GM19193 (cell line): ENCODE data around the gene SASH1.

Source experiments
- POLR2A ChIP-seq: IDR thresholded peaks from 4 replicates; pipeline ENCODE4 v1.6.1; 2011; ENCODE audit not compliant: insufficient read depth, insufficient read length; ENCODE audit errors: extremely low read depth

The SASH1 gene

DNA sequence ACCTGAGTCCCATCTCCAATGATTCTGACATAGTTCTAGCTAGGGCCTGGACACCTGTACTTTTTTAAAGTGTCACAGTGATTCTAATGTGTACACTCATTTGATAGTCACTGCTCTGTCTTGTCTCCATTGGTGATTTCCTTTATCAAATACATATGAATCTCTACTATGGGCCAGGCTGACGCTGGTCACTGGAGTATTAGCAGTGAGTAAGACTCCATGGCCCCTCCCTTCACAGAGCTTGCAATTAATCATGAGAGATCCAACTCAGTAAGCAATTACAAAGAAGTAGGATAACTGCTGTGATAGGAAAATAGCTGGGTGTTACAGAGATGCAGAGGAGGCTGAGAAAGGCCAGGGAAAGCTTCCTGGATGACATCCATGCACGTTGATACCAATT, 19.3 kb upstream of the SASH1 start:
- TF ChIP-seq POLR2A: no peak

DNA sequence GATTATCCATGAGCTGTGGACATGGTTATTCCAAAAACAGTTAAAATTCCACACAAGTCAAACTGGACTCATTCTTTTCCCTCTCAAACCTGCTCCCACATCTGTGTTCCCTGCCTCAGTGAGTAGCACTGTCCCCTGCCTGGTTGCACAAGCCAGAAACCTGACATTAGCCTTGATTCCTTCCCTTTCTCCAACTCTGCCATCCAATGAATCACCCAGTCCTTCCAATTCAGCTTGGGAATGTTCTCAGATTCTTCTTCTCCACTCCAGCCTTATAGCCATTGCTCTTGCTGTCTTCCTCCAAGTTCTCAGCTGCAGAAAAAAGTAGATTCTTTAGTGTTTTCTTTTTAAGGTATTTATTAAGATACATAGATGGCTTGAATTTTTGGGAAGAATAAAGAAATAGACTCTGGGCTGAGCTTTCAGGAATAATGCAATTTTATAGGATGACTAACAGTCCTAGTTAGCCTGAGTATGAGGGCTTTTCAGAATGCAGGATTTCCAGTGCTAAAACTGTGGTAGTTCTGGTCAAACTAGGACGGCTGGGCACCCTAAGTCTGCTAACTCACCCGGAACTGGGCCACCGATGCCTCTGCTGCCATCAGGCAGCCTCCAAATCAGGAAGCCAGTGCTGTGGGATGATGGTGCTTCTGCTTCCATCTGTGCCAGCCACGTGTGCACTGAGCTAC, 18.2 kb upstream of the SASH1 start:
- TF ChIP-seq POLR2A: no peak

GRCh38 chr6:148325316-148326068, 17.1 kb upstream of the SASH1 start:
- no peak for TF ChIP-seq POLR2A

- no peak for TF ChIP-seq POLR2A
Measured at GRCh38 chr6:148328876-148329555, 13.6 kb upstream of the SASH1 start.

DNA sequence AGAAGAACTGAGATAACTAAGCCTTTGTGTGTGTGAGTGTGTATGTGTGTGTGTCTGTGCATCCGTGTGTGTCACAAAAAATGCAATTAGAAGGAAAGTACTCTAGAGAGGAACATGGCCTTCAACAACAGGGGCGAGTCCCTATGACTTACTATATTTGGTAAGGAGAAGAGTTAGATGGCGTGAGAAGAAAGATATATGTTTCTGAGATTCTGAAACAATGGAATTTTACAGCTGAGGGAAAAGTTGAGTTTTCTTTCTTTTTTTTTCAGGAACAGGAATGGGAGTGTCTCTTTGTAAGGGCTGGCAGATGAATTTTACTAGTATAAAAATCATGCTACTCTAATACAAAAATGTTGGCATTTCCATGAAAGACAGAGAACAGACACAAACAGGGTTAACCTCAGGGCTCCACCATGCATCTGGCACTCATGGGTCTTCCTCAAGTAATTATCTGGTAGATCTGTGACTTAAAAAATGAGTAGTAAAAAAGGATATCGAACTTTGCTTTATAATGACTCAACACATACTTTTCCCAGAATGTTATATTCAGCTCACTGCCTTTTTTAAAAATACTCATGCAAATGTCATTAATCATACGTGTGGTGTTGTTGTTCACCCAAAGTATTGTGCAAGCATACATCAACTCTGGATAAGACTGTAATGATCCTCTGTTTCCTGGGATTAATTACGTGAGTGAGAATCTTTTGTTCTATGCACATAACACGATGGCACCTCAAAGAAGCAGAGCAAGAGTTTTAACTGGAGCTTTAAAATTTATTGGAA, 12.8 kb upstream of the SASH1 start:
- TF ChIP-seq POLR2A: no peak

DNA sequence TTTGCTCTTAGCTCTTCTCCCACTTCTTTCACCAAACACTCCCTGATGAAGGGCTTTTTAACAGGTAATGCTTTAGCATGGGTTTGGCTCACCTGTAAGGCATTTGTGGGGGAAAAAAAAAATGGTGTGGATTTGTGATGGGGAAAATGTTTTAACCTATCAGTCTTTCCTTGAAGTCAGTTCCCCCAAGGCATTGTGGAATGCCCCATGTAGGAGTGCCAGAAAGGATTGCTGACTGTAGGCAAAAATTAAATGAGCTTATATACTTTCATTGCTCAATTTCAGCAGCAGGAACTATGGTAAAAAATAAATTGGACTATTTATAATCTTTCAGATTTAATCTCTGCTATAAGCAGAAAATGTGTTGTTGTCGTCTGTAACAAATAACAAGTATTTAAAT, 10.6 kb upstream of the SASH1 start:
- TF ChIP-seq POLR2A: no peak

GRCh38 chr6:148336901-148337300, 5.7 kb upstream of the SASH1 start:
- TF ChIP-seq POLR2A: no peak

- TF ChIP-seq POLR2A: no peak
Measured at GRCh38 chr6:148339766-148340165, 2.9 kb upstream of the SASH1 start.

DNA sequence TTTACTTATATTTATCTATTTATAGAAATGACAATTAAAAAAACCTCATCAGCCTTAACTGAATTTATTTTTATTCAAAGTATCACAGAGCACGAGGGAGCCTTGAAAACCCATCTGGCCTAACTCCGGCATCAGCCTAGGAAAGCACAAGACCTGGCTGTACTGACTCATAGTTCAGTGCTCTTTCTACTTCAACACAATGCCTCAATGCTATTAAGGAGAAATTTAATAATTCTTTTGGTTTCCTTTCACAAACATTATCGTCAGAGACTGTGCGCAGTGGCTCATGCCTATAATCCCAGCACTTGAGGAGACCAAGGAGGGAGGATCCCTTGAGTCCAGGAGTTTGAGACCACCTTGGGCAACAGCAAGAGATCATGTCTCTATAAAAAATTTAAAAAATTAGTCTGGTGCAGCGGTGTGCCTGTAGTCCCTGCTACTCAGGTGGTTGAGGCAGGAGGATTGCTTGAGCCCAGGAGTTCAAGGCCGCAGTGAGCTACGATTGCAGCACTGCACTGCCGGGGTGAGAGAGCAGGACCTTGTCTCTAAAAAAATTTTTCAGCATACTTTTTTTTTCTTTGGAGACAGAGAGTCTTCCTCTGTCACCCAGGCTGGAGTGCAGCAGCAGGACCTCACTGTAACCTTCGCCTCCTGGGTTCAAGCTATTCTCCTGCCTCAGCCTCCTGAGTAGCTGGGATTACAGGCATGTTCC, 1.9 kb upstream of the SASH1 start:
- no peak for TF ChIP-seq POLR2A

- TF ChIP-seq POLR2A: no peak
Measured at GRCh38 chr6:148342100-148342349, 613 bp upstream of the SASH1 start.

DNA sequence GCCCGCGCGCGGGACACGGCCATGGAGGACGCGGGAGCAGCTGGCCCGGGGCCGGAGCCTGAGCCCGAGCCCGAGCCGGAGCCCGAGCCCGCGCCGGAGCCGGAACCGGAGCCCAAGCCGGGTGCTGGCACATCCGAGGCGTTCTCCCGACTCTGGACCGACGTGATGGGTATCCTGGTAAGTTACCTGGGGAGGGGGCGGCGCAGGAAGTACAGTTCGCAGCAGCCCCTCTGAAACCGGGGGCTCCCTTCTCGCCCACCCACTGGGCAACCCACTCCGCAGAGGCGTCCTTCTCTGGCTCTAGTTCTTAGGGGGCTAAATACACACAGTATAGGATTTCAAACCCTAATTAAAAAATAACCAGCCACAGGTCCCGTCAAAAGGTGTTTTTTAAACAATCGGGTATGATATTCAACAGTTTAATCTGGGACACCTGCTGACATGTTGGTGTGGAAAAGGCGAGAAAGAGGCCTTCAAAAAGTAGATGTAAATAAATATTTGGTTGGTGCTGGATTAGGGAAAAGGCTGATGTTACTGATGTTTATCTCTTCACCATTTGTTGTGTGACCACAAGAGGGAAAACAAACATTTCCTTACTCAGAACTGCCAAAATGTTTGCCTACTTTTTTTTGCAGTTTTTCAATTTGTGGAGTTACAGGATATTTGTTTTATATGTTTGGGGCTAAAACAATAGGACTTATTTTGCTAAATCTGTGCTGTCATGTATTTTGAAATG, 577 bp downstream of the SASH1 start:
- no peak for TF ChIP-seq POLR2A

- no peak for TF ChIP-seq POLR2A
Measured at GRCh38 chr6:148345176-148345575, 2.5 kb downstream of the SASH1 start.

GRCh38 chr6:148345578-148345977, 2.9 kb downstream of the SASH1 start:
- no peak for TF ChIP-seq POLR2A
